ENCODE data around the gene GPR22. TPM values are rescaled to one million over a fixed set of nuclear protein-coding genes. Genes with fewer than 3 reads are reported as not detected.

GPR22 gene
- total and polyA plus RNA-seq, 10 of the 15 experiments (the other 5 are each of a cell fraction or from before 2014, with no cell fraction given): 0.11 to 0.71 (median 0.47) TPM; not detected in 6

GRCh38 chr7:107468824-107469223 is 1.0 kb upstream of the GPR22 start (continued):
- TF ChIP-seq, protein P1, sequence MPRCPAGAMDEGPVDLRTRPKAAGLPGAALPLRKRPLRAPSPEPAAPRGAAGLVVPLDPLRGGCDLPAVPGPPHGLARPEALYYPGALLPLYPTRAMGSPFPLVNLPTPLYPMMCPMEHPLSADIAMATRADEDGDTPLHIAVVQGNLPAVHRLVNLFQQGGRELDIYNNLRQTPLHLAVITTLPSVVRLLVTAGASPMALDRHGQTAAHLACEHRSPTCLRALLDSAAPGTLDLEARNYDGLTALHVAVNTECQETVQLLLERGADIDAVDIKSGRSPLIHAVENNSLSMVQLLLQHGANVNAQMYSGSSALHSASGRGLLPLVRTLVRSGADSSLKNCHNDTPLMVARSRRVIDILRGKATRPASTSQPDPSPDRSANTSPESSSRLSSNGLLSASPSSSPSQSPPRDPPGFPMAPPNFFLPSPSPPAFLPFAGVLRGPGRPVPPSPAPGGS (IDR thresholded peaks at IDR 0.05; ENCODE audit: borderline replicate concordance, insufficient read depth, low read depth, low read length, poor library complexity, severe bottlenecking): no peak

DNA sequence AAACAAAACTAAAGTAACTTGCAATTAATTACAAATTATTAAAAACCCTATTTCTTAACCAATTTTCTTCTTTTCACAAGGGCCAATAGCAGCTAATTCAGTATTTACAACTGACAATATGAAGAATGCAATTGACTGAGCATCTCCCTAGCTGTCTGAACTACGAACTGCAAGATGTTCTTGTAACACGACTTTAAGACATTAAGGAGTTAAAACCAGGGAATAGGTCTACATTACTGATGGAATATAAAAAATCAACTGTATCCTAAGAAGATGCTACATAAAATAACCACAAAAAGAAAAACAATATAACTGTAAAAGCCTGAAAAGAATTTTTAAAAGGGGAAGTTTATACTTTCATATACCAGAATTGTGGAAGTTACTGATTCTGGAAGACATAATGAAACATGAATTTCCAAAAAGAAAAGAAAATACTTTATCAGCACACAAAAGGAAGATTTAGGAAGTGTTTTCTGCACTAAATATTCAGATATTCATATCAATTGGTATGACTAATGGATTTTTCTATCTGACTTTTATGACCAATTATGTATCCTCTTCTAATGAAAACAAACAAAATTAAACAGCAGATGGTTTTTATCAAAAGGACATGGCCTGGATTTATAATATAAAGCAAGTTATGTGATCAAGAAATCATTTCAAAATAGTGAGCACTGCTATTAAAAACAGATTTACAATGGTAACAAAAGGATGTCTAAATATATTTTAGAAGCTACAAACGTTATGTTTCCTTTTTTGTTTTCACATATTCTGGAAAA is 1.6 kb downstream of the GPR22 start:
- TF ChIP-seq MTA3 (IDR thresholded peaks at IDR 0.05; ENCODE audit: borderline replicate concordance, low read length) (no peak), CREB1 (IDR thresholded peaks at IDR 0.05; ENCODE audit: low read depth) (no peak), MAX (IDR thresholded peaks at IDR 0.05; ENCODE audit: low read depth, low read length) (no peak)
- no peak overlapping the region for H3K9ac ChIP-seq (ENCODE audit: control insufficient read depth, insufficient read depth, low read length)
- no peaks in the 10 kb centered on the region for H3K79me2 ChIP-seq (ENCODE audit: control insufficient read depth, insufficient read depth, low read length)
- no peaks in the 10 kb centered on the region for H3K9me3 ChIP-seq (replicated peaks; ENCODE audit: control insufficient read depth, insufficient read depth, low read length)
- in situ Hi-C loops (cut with MboI) (no loop called here), intact Hi-C loops (cut with micrococcal nuclease; ENCODE audit: unreplicated experiment) (no loop called here)
- DNase-seq (ENCODE audit: low read depth, low spot score) (no peak), FAIRE-seq (peak; percentile 31), ATAC-seq (no peak)
- ChIA-PET SMC1A (ENCODE audit: uncharacterized antibody, unreplicated experiment) (interaction anchor here (0.7 to 1.3 kb wide), 5 partner anchors 8 to 134 kb away, joined by 3 to 4 read pairs (median 3); no protein-coding TSS in a partner anchor), RAD21 (ENCODE audit: unreplicated experiment) (no interaction called here), CTCF (interaction anchor here (1.3 kb wide), 1 partner anchor 401 kb away, joined by 3 read pairs; no protein-coding TSS in a partner anchor), POLR2A (no interaction called here)
- no peaks in the 10 kb centered on the region for H3K27me3 ChIP-seq (replicated peaks in 1 of 2; ENCODE audit: control insufficient read depth in 2 of 2, insufficient read depth in 2 of 2, low read length in 1 of 2)
- BruUV-seq (replicated peaks): no TSS peak
- H3K4me1 ChIP-seq (ENCODE audit: control insufficient read depth, insufficient read depth, low read length): no peaks in the 10 kb centered on the region
- H3K4me3 ChIP-seq: no peak overlapping the region
- H3K36me3 ChIP-seq (ENCODE audit: control insufficient read depth in 2 of 2, insufficient read depth in 2 of 2, low read length in 1 of 2): no peaks in the 10 kb centered on the region; a peak in 1 of 4 replicates
- no peak overlapping the region for H2AFZ ChIP-seq (ENCODE audit: control insufficient read depth, low read depth, low read length)
- H3K27ac ChIP-seq (ENCODE audit: control insufficient read depth, insufficient read depth): no peak overlapping the region
- no peak overlapping the region for H3K4me2 ChIP-seq (ENCODE audit: control insufficient read depth, insufficient read depth)
- H4K20me1 ChIP-seq (ENCODE audit: control insufficient read depth, insufficient read depth): no peaks in the 10 kb centered on the region
- WGBS (ENCODE audit: insufficient coverage, insufficient replicate concordance, low lambda C conversion rate, missing lambda C conversion rate): 74% methylated on average over 3 of the region's 3 CpGs

Data from GM12878 (cell line).